HG02938 (cell line): Measurements from ENCODE around the gene DLGAP4.

ENCODE experiments used
- ATAC-seq: cut with Tn5 transposase; IDR thresholded peaks from one replicate; pipeline ENCODE4 v1.9.1; 2021; ENCODE audit warnings: mild to moderate bottlenecking, moderate library complexity; ENCODE audit not compliant: unreplicated experiment

Gene DLGAP4

GRCh38 chr20:36305602-36306551, at the start of gene DLGAP4:
Gene DLGAP4, plus strand, starts transcription at chr20:36306339. Its CDS starts 125,379 bp downstream, at chr20:36431718.
- no peak for ATAC-seq

- no peak for ATAC-seq
Observed at GRCh38 chr20:36259177-36260061, 46.7 kb upstream of the DLGAP4 start.

- no peak for ATAC-seq
Observed at GRCh38 chr20:36260316-36260715, 45.8 kb upstream of the DLGAP4 start.

GRCh38 chr20:36261389-36262105, 44.6 kb upstream of the DLGAP4 start:
- ATAC-seq: no peak

GRCh38 chr20:36262440-36262839, 43.7 kb upstream of the DLGAP4 start:
- ATAC-seq: no peak

- no peak for ATAC-seq
Observed at GRCh38 chr20:36264426-36265246, 41.5 kb upstream of the DLGAP4 start.

- no peak for ATAC-seq
Observed at GRCh38 chr20:36266189-36266588, 40.0 kb upstream of the DLGAP4 start.

- ATAC-seq: no peak
Observed at GRCh38 chr20:36267605-36268381, 38.3 kb upstream of the DLGAP4 start.

- ATAC-seq: no peak
Observed at GRCh38 chr20:36268440-36269342, 37.4 kb upstream of the DLGAP4 start.

GRCh38 chr20:36269507-36269906, 36.6 kb upstream of the DLGAP4 start:
- ATAC-seq: no peak

GRCh38 chr20:36270744-36271638, 35.1 kb upstream of the DLGAP4 start:
- ATAC-seq: no peak

GRCh38 chr20:36271639-36272546, 34.2 kb upstream of the DLGAP4 start:
- ATAC-seq: no peak

- ATAC-seq: no peak
Observed at GRCh38 chr20:36272547-36273220, 33.5 kb upstream of the DLGAP4 start.

GRCh38 chr20:36273414-36274180, 32.5 kb upstream of the DLGAP4 start:
- no peak for ATAC-seq
